ENCODE measurements around the gene CLCN6.

The CLCN6 gene

GRCh38 chr1:11805422-11806306 is at the start of gene CLCN6, which contains the start of gene MTHFR:
CLCN6 (plus strand) TSS chr1:11806191; CDS start chr1:11806263, 72 bp downstream.
MTHFR (minus strand) TSS chr1:11805964; CDS start chr1:11803116, 2,848 bp downstream.
- DNase-seq (ENCODE audit: low read depth in 4 of 4, low spot score in 1 of 4), result peak; percentile 91 to 99 (median 95)

- no peak for DNase-seq (ENCODE audit: low read depth in 4 of 4, low spot score in 1 of 4)
These were observed 48.9 kb upstream of the CLCN6 start for GRCh38 chr1:11757047-11757446.

GRCh38 chr1:11759791-11760190 is 46.2 kb upstream of the CLCN6 start:
- DNase-seq (ENCODE audit: low read depth in 4 of 4, low spot score in 1 of 4), result no peak

GRCh38 chr1:11761285-11761684 is 44.7 kb upstream of the CLCN6 start:
- DNase-seq (ENCODE audit: low read depth in 4 of 4, low spot score in 1 of 4), result no peak

- peak in 2 of 4 experiments; percentile 17 to 28 for DNase-seq (ENCODE audit: low read depth in 4 of 4, low spot score in 1 of 4)
These were observed 44.0 kb upstream of the CLCN6 start, which contains the start of gene C1orf167 for GRCh38 chr1:11761988-11762406. C1orf167 (plus strand) TSS chr1:11762193; CDS start chr1:11764401, 2,208 bp downstream.

- DNase-seq (ENCODE audit: low read depth in 4 of 4, low spot score in 1 of 4), result no peak
These were observed 41.9 kb upstream of the CLCN6 start for GRCh38 chr1:11764115-11764514.

GRCh38 chr1:11764519-11764918 is 41.5 kb upstream of the CLCN6 start:
- DNase-seq (ENCODE audit: low read depth in 4 of 4, low spot score in 1 of 4), result no peak

- DNase-seq (ENCODE audit: low read depth in 4 of 4, low spot score in 1 of 4), result no peak
These were observed 40.1 kb upstream of the CLCN6 start for GRCh38 chr1:11765661-11766428.

GRCh38 chr1:11766429-11766776 is 39.6 kb upstream of the CLCN6 start:
- DNase-seq (ENCODE audit: low read depth in 4 of 4, low spot score in 1 of 4), result no peak

- DNase-seq (ENCODE audit: low read depth in 4 of 4, low spot score in 1 of 4), result no peak
These were observed 37.9 kb upstream of the CLCN6 start for GRCh38 chr1:11767922-11768704.

GRCh38 chr1:11768821-11769220 is 37.2 kb upstream of the CLCN6 start:
- no peak for DNase-seq (ENCODE audit: low read depth in 4 of 4, low spot score in 1 of 4)

- no peak for DNase-seq (ENCODE audit: low read depth in 4 of 4, low spot score in 1 of 4)
These were observed 36.7 kb upstream of the CLCN6 start for GRCh38 chr1:11769274-11769673.

GRCh38 chr1:11770011-11770410 is 36.0 kb upstream of the CLCN6 start:
- DNase-seq (ENCODE audit: low read depth in 4 of 4, low spot score in 1 of 4), result no peak

GRCh38 chr1:11771481-11772043 is 34.4 kb upstream of the CLCN6 start:
- no peak for DNase-seq (ENCODE audit: low read depth in 4 of 4, low spot score in 1 of 4)

GRCh38 chr1:11772458-11772857 is 33.5 kb upstream of the CLCN6 start:
- no peak for DNase-seq (ENCODE audit: low read depth in 4 of 4, low spot score in 1 of 4)

- DNase-seq (ENCODE audit: low read depth in 4 of 4, low spot score in 1 of 4), result no peak
These were observed 31.2 kb upstream of the CLCN6 start for GRCh38 chr1:11774753-11775152.

- DNase-seq (ENCODE audit: low read depth in 4 of 4, low spot score in 1 of 4), result no peak
These were observed 28.2 kb upstream of the CLCN6 start for GRCh38 chr1:11777658-11778322.

- no peak for DNase-seq (ENCODE audit: low read depth in 4 of 4, low spot score in 1 of 4)
These were observed 27.7 kb upstream of the CLCN6 start for GRCh38 chr1:11778336-11778735.

- DNase-seq (ENCODE audit: low read depth in 4 of 4, low spot score in 1 of 4), result no peak
These were observed 27.0 kb upstream of the CLCN6 start for GRCh38 chr1:11778844-11779623.

Data from stimulated activated CD4-positive, alpha-beta T cell treated with anti-CD3 and anti-CD28 coated beads, Interleukin-1b, Interleukin-23, amount 100 ng/mL, for 24 hours (primary cell).